GM19467 (cell line): Measurements from ENCODE around the gene TOR3A.

Experiments used
- ATAC-seq: cut with Tn5 transposase; IDR thresholded peaks from one replicate; pipeline ENCODE4 v1.9.1; 2021; ENCODE audit warnings: mild to moderate bottlenecking, moderate library complexity; ENCODE audit not compliant: unreplicated experiment

TOR3A gene

GRCh38 chr1:179142889-179143299 lies 61.0 kb downstream of the TOR3A start:
- no peak for ATAC-seq

- no peak for ATAC-seq
Measured at GRCh38 chr1:179143322-179143721, 61.5 kb downstream of the TOR3A start.

GRCh38 chr1:179144626-179145025 lies 62.8 kb downstream of the TOR3A start:
- no peak for ATAC-seq

- ATAC-seq: no peak
Measured at GRCh38 chr1:179145521-179145920, 63.7 kb downstream of the TOR3A start.
